CD14-positive monocyte (primary cell): ENCODE results near the gene PANX2. TPM values are rescaled to one million over a fixed set of nuclear protein-coding genes. Genes with fewer than 3 reads are reported as not detected.
A peak's percentile ranks its signal among the peaks of the same experiment; 100 is the strongest.

Source experiments
- DNase-seq, 3 donors: peaks; one replicate each; pipeline ENCODE4 v3.0.0-alpha.2; 2011 to 2022
- H2AFZ ChIP-seq: 2 replicates; pipeline ENCODE4 v1.6.0; 2012; ENCODE audit warnings: mild to moderate bottlenecking, low read depth, low read length, inconsistent platforms; ENCODE audit not compliant: insufficient read depth, poor library complexity, severe bottlenecking
- H3K27ac ChIP-seq, 2 donors: 1 replicate in 1 of 2; 2 replicates in 1 of 2; pipeline ENCODE4 v1.5.1; 2012 to 2013; ENCODE audit warnings: low read length in 2 of 2, control low read depth in 1 of 2, inconsistent platforms in 1 of 2, low read depth in 1 of 2, mild to moderate bottlenecking in 1 of 2
- H3K27me3 ChIP-seq, 2 donors: one replicate each; pipeline versions ENCODE4 v1.6.0 to v1.6.1; 2011 to 2013; ENCODE audit warnings: low read length in 2 of 2; ENCODE audit not compliant: control insufficient read depth in 2 of 2, insufficient read depth in 2 of 2
- H3K36me3 ChIP-seq, 2 donors: replicated peaks in 1 of 2; 1 replicate in 1 of 2; 2 replicates in 1 of 2; pipeline versions ENCODE4 v1.5.1 to v1.6.1; 2012 to 2013; ENCODE audit warnings: low read length in 2 of 2, control low read depth in 1 of 2, inconsistent platforms in 1 of 2, mild to moderate bottlenecking in 1 of 2; ENCODE audit not compliant: insufficient read depth in 2 of 2, control insufficient read depth in 1 of 2
- H3K4me1 ChIP-seq, 2 donors: 1 replicate in 1 of 2; 2 replicates in 1 of 2; pipeline versions ENCODE4 v1.5.1 to v1.6.1; 2012 to 2013; ENCODE audit warnings: low read length in 2 of 2, control low read depth in 1 of 2, inconsistent platforms in 1 of 2, mild to moderate bottlenecking in 1 of 2, moderate library complexity in 1 of 2; ENCODE audit not compliant: insufficient read depth in 2 of 2, control insufficient read depth in 1 of 2
- H3K4me2 ChIP-seq: replicated peaks from 2 replicates; pipeline ENCODE3; 2012; ENCODE audit warnings: low read length, moderate library complexity, mild to moderate bottlenecking; ENCODE audit not compliant: poor library complexity, severe bottlenecking; ENCODE audit errors: extremely low read depth
- H3K4me3 ChIP-seq, 3 experiments: fragments of 200-600 bp in 1 of 3; sonication (generic) in 1 of 3; replicated peaks in 1 of 3; 1 replicate in 2 of 3; 2 replicates in 1 of 3; pipeline ENCODE4 v1.5.1; 2011 to 2013; ENCODE audit warnings: low read length in 3 of 3, mild to moderate bottlenecking in 3 of 3, control low read depth in 2 of 3, low read depth in 2 of 3, inconsistent platforms in 1 of 3, moderate library complexity in 1 of 3
- H3K79me2 ChIP-seq: 2 replicates; pipeline ENCODE4 v1.6.0; 2012; ENCODE audit warnings: mild to moderate bottlenecking, control low read depth, inconsistent platforms, low read length, moderate library complexity; ENCODE audit not compliant: insufficient read depth
- H3K9ac ChIP-seq: 2 replicates; pipeline ENCODE4 v1.6.0; 2017; ENCODE audit warnings: low read length, mild to moderate bottlenecking; ENCODE audit not compliant: insufficient read depth, poor library complexity, severe bottlenecking
- H3K9me3 ChIP-seq, 2 donors: replicated peaks in 1 of 2; 1 replicate in 1 of 2; 2 replicates in 1 of 2; pipeline versions ENCODE4 v1.5.1 to v1.6.1; 2012 to 2013; ENCODE audit warnings: low read length in 2 of 2, control low read depth in 1 of 2; ENCODE audit not compliant: control insufficient read depth in 1 of 2, insufficient read depth in 1 of 2
- H4K20me1 ChIP-seq: 2 replicates; pipeline ENCODE4 v1.6.0; 2012; ENCODE audit warnings: mild to moderate bottlenecking, low read length, control low read depth, moderate library complexity; ENCODE audit not compliant: insufficient read depth
- H3K27ac Mint-ChIP-seq, 7 donors: one replicate each; pipeline ENCODE4 v1.8.0; 2020; ENCODE audit warnings: mild to moderate bottlenecking in 7 of 7, mixed read lengths in 7 of 7, moderate library complexity in 6 of 7, inconsistent platforms in 2 of 7
- H3K27me3 Mint-ChIP-seq, 3 donors: one replicate each; pipeline ENCODE4 v1.8.0; 2021 to 2022; ENCODE audit warnings: low read depth in 3 of 3, mild to moderate bottlenecking in 3 of 3, mixed read lengths in 3 of 3, moderate library complexity in 3 of 3, inconsistent platforms in 1 of 3
- H3K36me3 Mint-ChIP-seq, 2 donors: one replicate each; pipeline ENCODE4 v1.8.0; 2020; ENCODE audit warnings: mixed read lengths in 2 of 2, inconsistent platforms in 1 of 2, mild to moderate bottlenecking in 1 of 2
- H3K4me1 Mint-ChIP-seq: one replicate; pipeline ENCODE4 v1.8.0; 2020; ENCODE audit warnings: mild to moderate bottlenecking, mixed read lengths
- H3K4me3 Mint-ChIP-seq, 2 donors: one replicate each; pipeline ENCODE4 v1.8.0; 2020; ENCODE audit warnings: mild to moderate bottlenecking in 2 of 2, mixed read lengths in 2 of 2, moderate library complexity in 1 of 2
- H3K9me3 Mint-ChIP-seq, 7 donors: one replicate each; pipeline ENCODE4 v1.8.0; 2020 to 2022; ENCODE audit warnings: mixed read lengths in 7 of 7, mild to moderate bottlenecking in 6 of 7, moderate library complexity in 6 of 7, inconsistent platforms in 2 of 7
- WGBS: methylation state at CpG from one replicate; pipeline ENCODE4 v1.1.5; 2013; ENCODE audit warnings: missing lambda C conversion rate; ENCODE audit not compliant: insufficient coverage; 5-methylcytosine and 5-hydroxymethylcytosine counted together
- intact Hi-C, 2 donors: fragments of 100-400 bp; cut with micrococcal nuclease; formaldehyde crosslinking; loops; one replicate each; pipeline versions ENCODE4 v1.15.0 to v1.15.1; 2023
- polyA plus RNA-seq, 3 donors: library from polyadenylated mRNA; depleted of rRNA in 1 of 3; unstranded in 2 of 3; stranded (reverse) in 1 of 3; fragments of 300-500 nt in 2 of 3; fragments of >200 nt in 1 of 3; fragmentation: Illumina TruSeq in 2 of 3; gene quantifications; 1 replicate in 2 of 3; 2 replicates in 1 of 3; pipeline ENCODE4 v1.2.3, GENCODE V29; 2012 to 2021
- TF ChIP-seq, protein P1 (sequence below): fragments of 200-600 bp; IDR thresholded peaks from one replicate; pipeline ENCODE4 v1.8.0; 2022; ENCODE audit warnings: antibody characterized with exemption, mild to moderate bottlenecking

Gene PANX2
- polyA plus RNA-seq, 3 donors = 0.05 to 6.0 TPM; not detected in 1

DNA sequence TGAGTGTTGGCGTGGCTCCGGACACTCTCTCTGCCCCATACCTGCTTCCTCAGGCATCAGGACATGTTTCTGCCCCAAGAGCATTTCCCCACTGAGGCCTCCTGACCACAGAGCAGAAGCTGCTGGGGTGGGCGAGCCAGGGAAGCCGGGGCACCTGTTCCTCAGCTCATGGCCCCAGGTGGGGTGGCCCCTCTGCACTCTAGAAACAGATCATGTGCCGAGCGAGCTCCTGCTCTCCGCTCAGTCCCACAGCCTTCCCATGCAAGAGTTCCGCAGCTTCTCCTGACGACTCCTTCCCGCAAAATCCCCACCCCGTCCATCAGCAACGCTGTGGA lies 22.4 kb upstream of the PANX2 start:
- H3K36me3 ChIP-seq = no peaks in the 10 kb centered on the region
- peak overlapping the region; percentile 41 for H2AFZ ChIP-seq
- H3K4me3 ChIP-seq = no peak overlapping the region
- H3K36me3 Mint-ChIP-seq = no peaks in the 10 kb centered on the region
- no peaks in the 10 kb centered on the region for H3K9me3 Mint-ChIP-seq
- no peaks in the 10 kb centered on the region for H4K20me1 ChIP-seq
- no peak for DNase-seq
- peaks cover 0 to 6% (median 3%) of the 10 kb centered on the region in 3 donors for H3K27me3 Mint-ChIP-seq
- no peak overlapping the region for H3K9ac ChIP-seq
- intact Hi-C loops = loop anchor here in 1 of 2 donors (2.0 kb wide), 1 partner anchor 53 kb away; the partner anchor contains the start of gene SELENOO
- peak overlapping the region in 4 of 7 donors; percentile 32 to 65 (median 50) for H3K27ac Mint-ChIP-seq
- 63% methylated on average over 12 of the region's 12 CpGs for WGBS
- H3K4me3 Mint-ChIP-seq = no peak overlapping the region
- H3K4me1 Mint-ChIP-seq = peaks cover 56% of the 10 kb centered on the region
- no peaks in the 10 kb centered on the region for H3K27me3 ChIP-seq
- H3K79me2 ChIP-seq = no peaks in the 10 kb centered on the region
- peak overlapping the region in 1 of 2 donors; percentile 51 for H3K27ac ChIP-seq
- no peaks in the 10 kb centered on the region for H3K9me3 ChIP-seq
- peaks cover 45 to 48% of the 10 kb centered on the region in 2 donors for H3K4me1 ChIP-seq
- H3K4me2 ChIP-seq = no peak overlapping the region
- TF ChIP-seq, protein P1, sequence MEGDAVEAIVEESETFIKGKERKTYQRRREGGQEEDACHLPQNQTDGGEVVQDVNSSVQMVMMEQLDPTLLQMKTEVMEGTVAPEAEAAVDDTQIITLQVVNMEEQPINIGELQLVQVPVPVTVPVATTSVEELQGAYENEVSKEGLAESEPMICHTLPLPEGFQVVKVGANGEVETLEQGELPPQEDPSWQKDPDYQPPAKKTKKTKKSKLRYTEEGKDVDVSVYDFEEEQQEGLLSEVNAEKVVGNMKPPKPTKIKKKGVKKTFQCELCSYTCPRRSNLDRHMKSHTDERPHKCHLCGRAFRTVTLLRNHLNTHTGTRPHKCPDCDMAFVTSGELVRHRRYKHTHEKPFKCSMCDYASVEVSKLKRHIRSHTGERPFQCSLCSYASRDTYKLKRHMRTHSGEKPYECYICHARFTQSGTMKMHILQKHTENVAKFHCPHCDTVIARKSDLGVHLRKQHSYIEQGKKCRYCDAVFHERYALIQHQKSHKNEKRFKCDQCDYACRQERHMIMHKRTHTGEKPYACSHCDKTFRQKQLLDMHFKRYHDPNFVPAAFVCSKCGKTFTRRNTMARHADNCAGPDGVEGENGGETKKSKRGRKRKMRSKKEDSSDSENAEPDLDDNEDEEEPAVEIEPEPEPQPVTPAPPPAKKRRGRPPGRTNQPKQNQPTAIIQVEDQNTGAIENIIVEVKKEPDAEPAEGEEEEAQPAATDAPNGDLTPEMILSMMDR = no peak

DNA sequence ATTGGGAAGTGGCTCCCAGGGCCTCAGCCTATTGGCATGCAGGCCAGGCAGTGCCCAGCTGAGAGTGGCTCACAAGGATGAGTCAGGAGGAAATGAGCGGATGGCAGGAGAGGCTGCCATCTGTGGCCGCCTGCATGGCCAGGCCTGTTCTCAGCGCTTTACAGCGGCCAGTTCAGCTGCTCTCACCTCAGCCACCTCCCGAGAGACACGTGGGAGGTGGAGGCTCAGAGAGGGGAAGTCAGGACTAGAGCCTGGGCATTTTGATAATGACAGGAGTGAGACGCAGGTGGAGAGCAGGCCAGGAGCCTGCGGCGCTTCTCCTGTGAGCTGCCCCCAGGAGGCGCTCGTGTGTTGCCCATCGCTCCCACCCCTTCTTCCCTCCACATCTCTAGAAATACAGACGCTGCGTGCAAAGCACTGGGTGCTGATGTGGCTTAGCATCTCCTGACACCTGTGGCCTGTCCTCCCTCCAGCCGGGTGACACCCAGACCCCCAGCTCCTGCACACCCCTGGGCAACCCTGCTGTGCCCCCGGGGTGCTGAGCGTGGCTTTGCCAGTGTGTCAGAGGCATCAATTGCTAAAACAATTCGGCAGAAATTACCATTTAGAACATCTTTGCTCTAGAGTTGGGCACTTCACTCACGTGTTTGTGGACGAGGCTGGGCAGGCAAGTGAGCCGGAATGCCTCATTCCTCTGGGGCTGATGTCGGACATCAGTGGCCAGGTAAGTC lies 21.4 kb upstream of the PANX2 start:
- no peak overlapping the region for H3K9ac ChIP-seq
- peak overlapping the region in 1 of 3 experiments; percentile 52 for H3K4me3 ChIP-seq
- 22% methylated on average over 21 of the region's 22 CpGs for WGBS
- H3K4me1 Mint-ChIP-seq = peaks cover 46% of the 10 kb centered on the region
- no peaks in the 10 kb centered on the region for H3K9me3 Mint-ChIP-seq
- no peaks in the 10 kb centered on the region for H3K27me3 ChIP-seq
- no peaks in the 10 kb centered on the region for H3K79me2 ChIP-seq
- no peaks in the 10 kb centered on the region for H3K36me3 ChIP-seq
- intact Hi-C loops = loop anchor here (1.0 to 2.0 kb wide), 2 partner anchors 52 to 60 kb away; partner anchors contain the start of gene SELENOO (in 1 of the 2)
- peak overlapping the region in 4 of 7 donors; percentile 10 to 70 (median 54) for H3K27ac Mint-ChIP-seq
- H3K4me1 ChIP-seq = peaks cover 35 to 38% of the 10 kb centered on the region in 2 donors
- no peaks in the 10 kb centered on the region for H4K20me1 ChIP-seq
- no peak overlapping the region for H3K27ac ChIP-seq
- peak; percentile 76 to 83 (median 79) for DNase-seq
- no peaks in the 10 kb centered on the region for H3K36me3 Mint-ChIP-seq
- H2AFZ ChIP-seq = peak overlapping the region; percentile 63
- H3K9me3 ChIP-seq = no peaks in the 10 kb centered on the region
- H3K4me2 ChIP-seq = peak overlapping the region; percentile 61
- TF ChIP-seq, protein P1 = peak; percentile 98
- peak overlapping the region; percentile 57 to 79 for H3K4me3 Mint-ChIP-seq
- peaks cover 0 to 6% (median 0%) of the 10 kb centered on the region in 3 donors for H3K27me3 Mint-ChIP-seq
